SK-N-SH treated with all-trans-retinoic acid at 6 μM for 48 hours (cell line): Measurements from ENCODE around the gene NPC1L1.

ENCODE experiments used
- BACH2 ChIP-seq: fragments of 250-450 bp; sonication (Bioruptor Pico); IDR thresholded peaks from 2 replicates; pipeline ENCODE4 v1.9.0; 2021; ENCODE audit warnings: mild to moderate bottlenecking, borderline replicate concordance
- ISL1 ChIP-seq: fragments of 250-450 bp; sonication (Bioruptor Pico); IDR thresholded peaks from 2 replicates; pipeline ENCODE4 v2.1.2; 2022; ENCODE audit warnings: mild to moderate bottlenecking, moderate library complexity

DNA sequence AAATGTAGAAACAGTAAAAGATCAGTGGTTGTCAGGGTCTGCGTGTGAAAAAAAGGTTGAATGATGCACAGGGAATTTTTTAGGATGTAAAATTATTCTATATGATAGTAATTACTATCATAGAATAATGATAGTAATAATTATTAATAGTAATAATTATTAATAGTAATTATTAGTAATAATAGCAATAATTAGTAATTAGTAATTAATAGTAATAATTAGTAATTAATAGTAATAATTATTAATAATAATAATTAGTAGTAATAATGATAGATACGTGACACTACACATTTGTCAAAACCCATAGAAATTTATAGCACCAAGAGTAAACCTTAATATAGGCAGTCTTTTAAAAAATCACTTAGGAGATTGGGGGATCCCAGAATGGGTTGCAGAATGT, 46.2 kb downstream of the NPC1L1 start:
- no peak for TF ChIP-seq ISL1 (CRISPR knock-in tag)
- no peak for TF ChIP-seq BACH2 (CRISPR knock-in tag)
